GM19043 (cell line): ENCODE measurements around the gene CCNG2.
A peak's percentile ranks its signal among the peaks of the same experiment; 100 is the strongest.

ENCODE experiments used
- ATAC-seq: cut with Tn5 transposase; IDR thresholded peaks from one replicate; pipeline ENCODE4 v1.9.1; 2021; ENCODE audit warnings: low read depth; ENCODE audit not compliant: unreplicated experiment

Gene CCNG2

GRCh38 chr4:77146186-77147078, 10.6 kb upstream of the CCNG2 start:
- no peak for ATAC-seq

- no peak for ATAC-seq
These were observed 9.8 kb upstream of the CCNG2 start for GRCh38 chr4:77147079-77147782.

- no peak for ATAC-seq
These were observed 8.9 kb upstream of the CCNG2 start for GRCh38 chr4:77148078-77148477.

- ATAC-seq = no peak
These were observed 7.2 kb upstream of the CCNG2 start for GRCh38 chr4:77149789-77150188.

GRCh38 chr4:77151241-77151640, 5.8 kb upstream of the CCNG2 start:
- ATAC-seq = no peak

GRCh38 chr4:77152421-77152820, 4.6 kb upstream of the CCNG2 start:
- ATAC-seq = no peak

GRCh38 chr4:77153006-77153405, 4.0 kb upstream of the CCNG2 start:
- ATAC-seq = no peak

GRCh38 chr4:77154065-77154464, 2.9 kb upstream of the CCNG2 start:
- no peak for ATAC-seq

- no peak for ATAC-seq
These were observed 2.1 kb upstream of the CCNG2 start for GRCh38 chr4:77154761-77155499.

GRCh38 chr4:77155631-77156452, 1.2 kb upstream of the CCNG2 start:
- no peak for ATAC-seq

- peak; percentile 86 for ATAC-seq
These were observed 485 bp upstream of the CCNG2 start for GRCh38 chr4:77156533-77156911.

GRCh38 chr4:77157859-77158486, 966 bp downstream of the CCNG2 start:
- ATAC-seq = peak; percentile 45

- ATAC-seq = no peak
These were observed 1.5 kb downstream of the CCNG2 start for GRCh38 chr4:77158487-77158861.

GRCh38 chr4:77159806-77160205, 2.8 kb downstream of the CCNG2 start:
- no peak for ATAC-seq

GRCh38 chr4:77163641-77164040, 6.6 kb downstream of the CCNG2 start:
- no peak for ATAC-seq

- ATAC-seq = no peak
These were observed 10.2 kb downstream of the CCNG2 start for GRCh38 chr4:77167173-77167572.

- no peak for ATAC-seq
These were observed 10.9 kb downstream of the CCNG2 start for GRCh38 chr4:77167866-77168265.

GRCh38 chr4:77169481-77169880, 12.5 kb downstream of the CCNG2 start:
- ATAC-seq = no peak

- ATAC-seq = no peak
These were observed 13.9 kb downstream of the CCNG2 start for GRCh38 chr4:77170926-77171325.

GRCh38 chr4:77172336-77172735, 15.3 kb downstream of the CCNG2 start:
- ATAC-seq = no peak
